H9 (cell line): ENCODE measurements around the gene TCEA2. TPM values are rescaled to one million over a fixed set of nuclear protein-coding genes. Genes with fewer than 3 reads are reported as not detected.

Source experiments
- DNase-seq: peaks from one replicate; pipeline ENCODE4 v3.0.0-alpha.2; 2017
- H2AFZ ChIP-seq: one replicate; pipeline ENCODE4 v1.6.1; 2013; ENCODE audit warnings: mild to moderate bottlenecking, low read length, control low read depth, moderate library complexity
- H2AK5ac ChIP-seq: 2 replicates; pipeline ENCODE4 v1.6.1; 2013; ENCODE audit warnings: low read length, control low read depth, mixed read lengths; ENCODE audit not compliant: insufficient read length
- H2BK120ac ChIP-seq: one replicate; pipeline ENCODE4 v1.6.1; 2013; ENCODE audit warnings: low read depth, mild to moderate bottlenecking, low read length, control low read depth, inconsistent platforms; ENCODE audit not compliant: poor library complexity, severe bottlenecking
- H2BK12ac ChIP-seq: 2 replicates; pipeline ENCODE4 v1.6.1; 2013; ENCODE audit warnings: low read length, control low read depth, mixed read lengths, low read depth; ENCODE audit not compliant: insufficient read length
- H2BK15ac ChIP-seq: 2 replicates; pipeline ENCODE4 v1.6.1; 2013; ENCODE audit warnings: low read depth, low read length, control low read depth
- H2BK20ac ChIP-seq: one replicate; pipeline ENCODE4 v1.6.1; 2013; ENCODE audit warnings: low read depth, mild to moderate bottlenecking, low read length, control low read depth, inconsistent platforms; ENCODE audit not compliant: poor library complexity, severe bottlenecking
- H2BK5ac ChIP-seq: 2 replicates; pipeline ENCODE4 v1.6.1; 2013; ENCODE audit warnings: low read length, control low read depth, mixed read lengths; ENCODE audit not compliant: insufficient read length
- H3K14ac ChIP-seq: 2 replicates; pipeline ENCODE4 v1.6.1; 2013; ENCODE audit warnings: low read length, control low read depth; ENCODE audit not compliant: insufficient read depth
- H3K18ac ChIP-seq: 2 replicates; pipeline ENCODE4 v1.6.1; 2013; ENCODE audit warnings: low read depth, mild to moderate bottlenecking, mixed read lengths, low read length, control low read depth; ENCODE audit not compliant: insufficient read length
- H3K23ac ChIP-seq: 2 replicates; pipeline ENCODE4 v1.6.1; 2013; ENCODE audit warnings: low read length, control low read depth, mixed read lengths, low read depth; ENCODE audit not compliant: insufficient read length
- H3K23me2 ChIP-seq: 2 replicates; pipeline ENCODE4 v1.6.1; 2013; ENCODE audit warnings: low read depth, mild to moderate bottlenecking, mixed read lengths, low read length, control low read depth; ENCODE audit not compliant: insufficient read length, poor library complexity, severe bottlenecking
- H3K27ac ChIP-seq: 2 replicates; pipeline ENCODE4 v1.5.1; 2013; ENCODE audit warnings: low read length, control low read depth, mixed read lengths, low read depth; ENCODE audit not compliant: insufficient read length
- H3K27me3 ChIP-seq: 2 replicates; pipeline ENCODE4 v1.6.1; 2013; ENCODE audit warnings: low read length, control low read depth, inconsistent platforms; ENCODE audit not compliant: insufficient read depth
- H3K4ac ChIP-seq: 2 replicates; pipeline ENCODE4 v1.6.1; 2013; ENCODE audit warnings: low read depth, mild to moderate bottlenecking, control low read depth, inconsistent platforms, low read length, moderate library complexity
- H3K4me1 ChIP-seq: 2 replicates; pipeline ENCODE4 v1.6.1; 2013; ENCODE audit warnings: low read length, control low read depth, inconsistent platforms; ENCODE audit not compliant: insufficient read depth
- H3K4me2 ChIP-seq: 2 replicates; pipeline ENCODE4 v1.6.1; 2013; ENCODE audit warnings: low read length, control low read depth, mixed read lengths; ENCODE audit not compliant: insufficient read length, insufficient read depth
- H3K56ac ChIP-seq: 2 replicates; pipeline ENCODE4 v1.6.1; 2013; ENCODE audit warnings: low read depth, mild to moderate bottlenecking, mixed read lengths, low read length, control low read depth; ENCODE audit not compliant: insufficient read length
- H3K79me1 ChIP-seq: 2 replicates; pipeline ENCODE4 v1.6.1; 2013; ENCODE audit warnings: low read depth, mild to moderate bottlenecking, moderate library complexity, low read length, control low read depth, inconsistent platforms; ENCODE audit not compliant: insufficient read depth, poor library complexity, severe bottlenecking
- H3K79me2 ChIP-seq: 2 replicates; pipeline ENCODE4 v1.6.1; 2013; ENCODE audit warnings: low read length, control low read depth, inconsistent platforms; ENCODE audit not compliant: insufficient read depth
- H3K9ac ChIP-seq: 2 replicates; pipeline ENCODE4 v1.6.1; 2013; ENCODE audit warnings: low read length, control low read depth, mixed read lengths; ENCODE audit not compliant: insufficient read length; ENCODE audit errors: extremely low read depth
- H3K9me3 ChIP-seq: one replicate; pipeline ENCODE4 v1.6.1; 2013; ENCODE audit warnings: low read depth, low read length, inconsistent platforms; ENCODE audit not compliant: control insufficient read depth
- H3T11ph ChIP-seq: one replicate; pipeline ENCODE4 v1.6.1; 2013; ENCODE audit warnings: mild to moderate bottlenecking, low read length, control low read depth, inconsistent platforms
- H4K20me1 ChIP-seq: one replicate; pipeline ENCODE4 v1.6.1; 2013; ENCODE audit not compliant: control insufficient read depth, insufficient read length, insufficient read depth
- H4K5ac ChIP-seq: 2 replicates; pipeline ENCODE4 v1.6.1; 2013; ENCODE audit warnings: low read depth, mild to moderate bottlenecking, mixed read lengths, low read length, control low read depth; ENCODE audit not compliant: insufficient read length
- H4K8ac ChIP-seq: replicated peaks from 2 replicates; pipeline ENCODE4 v1.6.1; 2013; ENCODE audit warnings: low read length, control low read depth, mixed read lengths, low read depth; ENCODE audit not compliant: insufficient read length
- H4K91ac ChIP-seq: 2 replicates; pipeline ENCODE4 v1.6.1; 2013; ENCODE audit warnings: low read depth, mild to moderate bottlenecking, moderate library complexity, mixed read lengths, low read length, control low read depth; ENCODE audit not compliant: insufficient read length
- H3K27ac Mint-ChIP-seq, 3 experiments: 2 replicates in 2 of 3; 3 replicates in 1 of 3; pipeline ENCODE4 v1.8.0; 2020 to 2021; ENCODE audit warnings: mixed read lengths in 3 of 3, mild to moderate bottlenecking in 1 of 3, moderate library complexity in 1 of 3
- H3K27me3 Mint-ChIP-seq: 2 replicates; pipeline ENCODE4 v1.8.0; 2021; ENCODE audit warnings: low read depth, mild to moderate bottlenecking, moderate library complexity, mixed read lengths
- H3K36me3 Mint-ChIP-seq, 3 experiments: 2 replicates in 2 of 3; 3 replicates in 1 of 3; pipeline ENCODE4 v1.8.0; 2020 to 2021; ENCODE audit warnings: low read depth in 3 of 3, mixed read lengths in 3 of 3; ENCODE audit not compliant: insufficient read depth in 1 of 3
- H3K4me1 Mint-ChIP-seq, 2 experiments: 2 replicates each; pipeline ENCODE4 v1.8.0; 2020; ENCODE audit warnings: mixed read lengths in 2 of 2
- H3K4me3 Mint-ChIP-seq, 2 experiments: 2 replicates in 1 of 2; 3 replicates in 1 of 2; pipeline ENCODE4 v1.8.0; 2020 to 2021; ENCODE audit warnings: mild to moderate bottlenecking in 2 of 2, mixed read lengths in 2 of 2, moderate library complexity in 1 of 2
- H3K9me3 Mint-ChIP-seq, 2 experiments: 2 replicates in 1 of 2; 3 replicates in 1 of 2; pipeline ENCODE4 v1.8.0; 2020; ENCODE audit warnings: mild to moderate bottlenecking in 2 of 2, mixed read lengths in 2 of 2, moderate library complexity in 1 of 2
- CTCF ChIP-seq: fragments of 200-600 bp; sonication (generic); conservative IDR thresholded peaks from 3 replicates; pipeline ENCODE4 v1.8.0; 2021; ENCODE audit warnings: antibody characterized with exemption, mild to moderate bottlenecking
- WGBS: extraction: QIAGEN DNeasy Blood & Tissue Kit; methylation state at CpG from one replicate; pipeline ENCODE4 v1.1.7; 2013; ENCODE audit warnings: missing lambda C conversion rate, low lambda C conversion rate, mixed read lengths; ENCODE audit not compliant: insufficient read length; ENCODE audit errors: extremely low coverage; 5-methylcytosine and 5-hydroxymethylcytosine counted together
- total RNA-seq: library from RNA; stranded (reverse); gene quantifications from 2 replicates; pipeline ENCODE4 v1.2.1, GENCODE V29; 2021

The TCEA2 gene
- total RNA-seq, 1 experiment from 2014 or later: 51.7 TPM

GRCh38 chr20:64039293-64040160, 23.5 kb upstream of the TCEA2 start:
- no peak overlapping the region for H4K8ac ChIP-seq
- H3K79me2 ChIP-seq: no peaks in the 10 kb centered on the region
- no peak for DNase-seq
- H4K91ac ChIP-seq: no peak overlapping the region
- H4K20me1 ChIP-seq: no peaks in the 10 kb centered on the region
- WGBS: no CpG with 5 or more reads among the region's 17 CpGs
- peak overlapping the region; percentile 32 for H3K4me2 ChIP-seq
- Mint-ChIP-seq H3K36me3 (peaks cover 0 to 3% (median 1%) of the 10 kb centered on the region in 3 experiments; a peak in 4 of 7 replicates), H3K9me3 (peaks cover 0 to 2% of the 10 kb centered on the region in 2 experiments; a peak in 2 of 5 replicates), H3K27ac (no peak overlapping the region), H3K4me3 (peak overlapping the region; percentile 57 to 79), H3K27me3 (peaks cover 55% of the 10 kb centered on the region), H3K4me1 (peaks cover 25 to 27% of the 10 kb centered on the region in 2 experiments)
- H3K56ac ChIP-seq: no peak overlapping the region
- H2AK5ac ChIP-seq: no peak overlapping the region
- H3K18ac ChIP-seq: no peak overlapping the region
- H3K4me1 ChIP-seq: peaks cover 5% of the 10 kb centered on the region
- no peak overlapping the region for H2BK12ac ChIP-seq
- H2BK120ac ChIP-seq: no peak overlapping the region
- H3K23ac ChIP-seq: no peak overlapping the region
- no peak overlapping the region for H2AFZ ChIP-seq
- no peaks in the 10 kb centered on the region for H3K9me3 ChIP-seq
- no peak overlapping the region for H2BK20ac ChIP-seq
- no peak overlapping the region for H3K9ac ChIP-seq
- H2BK5ac ChIP-seq: no peak overlapping the region
- no peaks in the 10 kb centered on the region for H3K79me1 ChIP-seq
- H3K27me3 ChIP-seq: peaks cover 13% of the 10 kb centered on the region; the same call in 1 of the 2 replicates
- no peak overlapping the region for H3K4ac ChIP-seq
- H3K23me2 ChIP-seq: peaks cover 14% of the 10 kb centered on the region
- no peak overlapping the region for H3K27ac ChIP-seq
- H2BK15ac ChIP-seq: no peak overlapping the region
- H4K5ac ChIP-seq: no peak overlapping the region
- no peak; the same call in 2 of the 3 replicates for TF ChIP-seq CTCF
- H3K14ac ChIP-seq: no peak overlapping the region; the same call in 1 of the 2 replicates
- no peak overlapping the region for H3T11ph ChIP-seq
